Daoy (cell line): ENCODE measurements around the gene HOXD9. TPM values are rescaled to one million over a fixed set of nuclear protein-coding genes. Genes with fewer than 3 reads are reported as not detected.

ENCODE experiments used
- DNase-seq: peaks from one replicate; pipeline ENCODE4 v3.0.0-alpha.2; 2015; ENCODE audit warnings: low read depth
- total RNA-seq: library from RNA; depleted of rRNA; stranded (reverse); fragments of >200 nt; shearing (Covaris generic); gene quantifications from 2 replicates; pipeline ENCODE4 v1.2.3, GENCODE V29; 2014

Gene HOXD9
- total RNA-seq, 1 experiment from 2014 or later = 2.5 TPM

DNA sequence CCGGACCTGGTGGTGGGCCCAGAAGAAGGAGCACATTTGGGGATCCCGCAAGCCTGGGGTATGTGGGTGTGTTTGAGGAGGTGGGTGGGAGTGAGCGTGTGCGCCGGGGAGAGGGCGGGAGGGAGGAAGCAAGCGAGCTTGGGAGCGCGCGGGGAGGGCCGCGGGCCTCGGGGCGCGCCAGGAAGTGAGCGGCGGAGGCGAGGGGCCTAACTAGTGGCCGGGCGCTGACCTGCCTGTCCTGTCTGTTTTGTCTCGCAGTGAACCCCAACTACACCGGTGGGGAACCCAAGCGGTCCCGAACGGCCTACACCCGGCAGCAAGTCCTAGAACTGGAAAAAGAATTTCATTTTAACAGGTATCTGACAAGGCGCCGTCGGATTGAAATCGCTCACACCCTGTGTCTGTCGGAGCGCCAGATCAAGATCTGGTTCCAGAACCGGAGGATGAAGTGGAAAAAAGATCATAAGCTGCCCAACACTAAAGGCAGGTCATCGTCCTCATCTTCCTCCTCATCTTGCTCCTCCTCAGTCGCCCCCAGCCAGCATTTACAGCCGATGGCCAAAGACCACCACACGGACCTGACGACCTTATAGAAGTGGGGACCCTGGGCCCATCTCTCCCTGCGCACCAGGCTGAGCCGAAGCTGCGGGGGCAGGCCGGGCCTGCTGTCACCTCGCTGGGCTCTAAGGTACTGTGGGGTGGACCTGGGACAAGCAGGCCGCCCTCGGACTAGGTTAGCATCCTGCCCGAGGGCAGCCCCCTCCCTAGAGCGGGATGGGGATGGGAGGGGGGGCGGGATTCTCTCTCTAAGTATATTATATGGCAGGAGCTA is 30.0 kb downstream of the HOXD9 start:
- DNase-seq = no peak

DNA sequence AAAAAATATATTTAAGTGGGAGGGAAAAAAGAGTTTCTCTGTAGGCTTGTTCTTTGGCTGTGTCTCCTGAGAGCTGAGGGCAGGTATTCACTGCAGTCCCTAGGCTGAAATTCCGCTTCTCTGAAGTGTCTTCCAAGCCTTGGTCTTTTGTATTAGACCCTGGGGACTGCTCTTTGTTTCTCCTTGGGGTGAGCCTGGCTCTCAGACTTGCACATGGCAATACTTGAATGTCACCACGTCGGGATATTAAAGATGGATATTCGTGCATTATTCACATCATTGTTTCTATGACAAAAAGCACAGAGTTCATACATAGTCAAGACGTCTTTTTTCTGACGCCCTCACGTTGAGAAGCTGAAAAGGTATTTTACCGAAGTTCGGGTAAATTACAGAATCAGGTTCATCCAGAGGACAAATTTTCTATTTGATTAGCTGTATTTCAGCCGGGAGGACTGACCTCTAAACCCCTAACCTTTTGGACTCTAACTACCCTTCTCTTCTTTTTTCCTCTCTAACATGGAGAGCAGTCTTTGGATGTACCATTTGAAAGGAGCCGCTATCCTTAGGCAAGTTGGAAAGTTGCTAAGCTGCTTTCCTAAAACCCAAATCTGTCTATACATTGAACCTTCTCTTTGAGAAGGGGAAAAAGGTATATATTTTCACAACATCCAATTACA is 32.2 kb downstream of the HOXD9 start:
- DNase-seq = no peak

GRCh38 chr2:176155356-176156044 is 33.0 kb downstream of the HOXD9 start:
- DNase-seq = no peak

- DNase-seq = no peak
Observed at GRCh38 chr2:176156301-176156806, 33.8 kb downstream of the HOXD9 start.

- DNase-seq = peak; percentile 42
Observed at GRCh38 chr2:176156807-176157498, 34.4 kb downstream of the HOXD9 start, which contains the start of gene HOXD3. HOXD3 (plus strand) TSS chr2:176157307; CDS start chr2:176169115, 11,808 bp downstream.

DNA sequence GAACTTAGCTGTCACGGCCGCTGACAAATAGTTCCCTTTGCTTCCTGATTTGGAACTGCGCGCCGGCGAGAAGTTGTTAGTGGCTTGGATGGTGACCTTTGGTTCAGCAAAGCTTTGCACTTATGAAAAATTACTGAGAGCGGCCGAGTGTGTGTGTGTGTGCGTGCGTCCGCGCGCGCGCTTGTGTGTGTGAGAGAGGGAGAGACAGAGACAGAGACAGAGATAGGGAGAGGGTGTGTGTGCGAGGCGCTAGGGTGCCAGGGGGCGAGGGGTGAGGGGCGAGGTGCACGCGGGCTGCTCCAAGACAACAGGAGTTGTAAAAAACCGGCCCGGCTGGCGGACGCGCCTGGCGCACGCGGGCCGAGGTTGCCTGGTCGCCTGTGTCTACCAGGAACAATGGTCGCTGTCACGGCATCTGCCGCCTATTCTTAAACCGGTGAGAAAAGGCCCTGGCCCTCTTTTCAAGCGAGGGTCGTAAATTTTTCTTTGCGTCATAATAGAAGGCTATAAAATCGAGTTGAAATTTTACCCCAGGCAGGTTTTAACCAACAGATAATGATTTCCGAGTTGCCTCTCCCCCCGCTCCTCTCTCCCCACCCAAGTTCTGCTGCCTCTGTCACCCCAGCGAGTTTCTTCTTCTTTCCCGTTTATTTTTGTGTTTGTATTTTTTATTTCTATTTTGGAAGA is 35.1 kb downstream of the HOXD9 start:
- peak; percentile 55 for DNase-seq

- DNase-seq = peak; percentile 43
Observed at GRCh38 chr2:176158186-176158591, 35.7 kb downstream of the HOXD9 start.

GRCh38 chr2:176158855-176159662 is 36.5 kb downstream of the HOXD9 start:
- DNase-seq = no peak

GRCh38 chr2:176159663-176160250 is 37.2 kb downstream of the HOXD9 start:
- DNase-seq = no peak

GRCh38 chr2:176160251-176160985 is 37.9 kb downstream of the HOXD9 start:
- DNase-seq = no peak

DNA sequence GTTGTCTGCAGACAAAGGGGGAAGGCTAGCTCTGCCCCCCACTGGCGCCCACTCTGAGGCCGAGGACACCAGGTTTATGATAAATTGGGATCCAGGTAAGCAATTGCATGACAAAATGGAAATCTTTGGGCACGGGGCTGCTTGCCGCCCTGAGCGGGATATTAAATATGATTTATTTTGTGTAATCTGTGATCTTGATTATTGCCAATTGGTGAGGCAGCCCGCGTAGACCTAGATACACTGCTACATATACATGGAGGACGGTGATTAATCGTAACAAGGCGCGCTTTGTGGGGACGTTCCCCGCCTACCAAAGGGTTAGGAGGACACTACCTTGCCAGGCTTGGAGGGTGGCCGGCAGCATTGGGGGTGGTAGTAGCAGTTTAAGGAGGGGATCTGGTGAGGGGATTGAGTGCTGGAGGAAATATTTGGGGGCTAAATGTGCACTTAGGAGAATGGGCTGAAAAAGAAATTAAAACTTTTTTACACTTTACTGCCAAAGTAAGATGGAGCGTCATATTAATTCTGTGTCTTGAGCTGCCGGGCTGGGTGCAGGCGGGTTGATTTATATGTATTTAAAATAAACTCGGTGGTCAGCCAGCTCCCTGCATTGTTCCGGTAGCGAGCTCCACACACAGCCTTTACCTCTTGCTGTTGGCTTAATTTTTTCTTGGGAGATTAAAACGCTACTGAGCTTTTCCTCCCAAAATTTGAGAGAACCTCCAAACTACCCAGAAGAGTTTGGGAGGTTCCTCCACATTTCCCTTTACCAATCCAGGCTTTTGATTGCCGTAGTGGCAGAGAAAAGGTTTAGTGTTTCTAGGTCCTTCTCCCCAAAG is 38.7 kb downstream of the HOXD9 start:
- DNase-seq = no peak

DNA sequence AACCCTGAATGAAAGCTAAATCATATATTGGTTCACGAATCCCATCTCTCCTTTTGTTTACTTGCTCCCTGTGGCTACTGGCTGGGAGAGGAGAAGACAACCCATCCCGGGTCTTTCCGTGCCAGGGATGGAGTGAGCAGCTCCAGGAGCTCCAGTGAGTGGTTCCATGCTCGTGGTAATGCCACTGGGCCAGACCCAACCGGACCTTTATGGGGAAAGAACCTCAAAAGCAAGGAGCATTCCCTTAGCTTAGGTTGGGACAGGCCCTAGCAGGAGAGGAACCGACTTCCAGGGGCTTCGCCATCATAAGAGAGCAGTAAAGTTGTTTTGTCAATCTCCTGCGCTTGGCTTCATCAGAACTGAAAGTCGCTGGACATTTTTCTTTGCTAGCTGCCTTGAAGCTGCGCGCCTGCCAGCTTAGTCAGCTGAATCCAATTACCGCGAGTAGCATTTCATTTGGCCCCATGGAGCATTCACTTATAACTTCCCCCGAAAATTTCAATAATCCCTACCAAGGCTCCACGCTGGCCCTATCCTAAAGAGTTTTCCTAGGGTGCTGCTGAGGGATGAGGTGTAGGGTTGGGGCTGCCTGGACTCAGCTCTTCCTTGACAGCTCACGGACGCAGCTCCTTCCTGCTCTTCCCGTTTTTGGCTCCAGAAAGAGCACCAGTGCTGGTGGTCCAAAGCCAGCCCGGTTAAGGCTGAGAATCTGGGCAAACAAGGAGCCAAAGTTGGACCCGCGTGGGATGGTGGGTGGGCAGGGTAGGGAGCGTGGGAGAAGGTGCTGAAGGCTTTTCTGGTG is 39.5 kb downstream of the HOXD9 start:
- no peak for DNase-seq

GRCh38 chr2:176162911-176163671 is 40.6 kb downstream of the HOXD9 start:
- DNase-seq = no peak

- DNase-seq = no peak
Observed at GRCh38 chr2:176163672-176164056, 41.1 kb downstream of the HOXD9 start.

GRCh38 chr2:176164201-176164600 is 41.7 kb downstream of the HOXD9 start:
- DNase-seq = no peak

DNA sequence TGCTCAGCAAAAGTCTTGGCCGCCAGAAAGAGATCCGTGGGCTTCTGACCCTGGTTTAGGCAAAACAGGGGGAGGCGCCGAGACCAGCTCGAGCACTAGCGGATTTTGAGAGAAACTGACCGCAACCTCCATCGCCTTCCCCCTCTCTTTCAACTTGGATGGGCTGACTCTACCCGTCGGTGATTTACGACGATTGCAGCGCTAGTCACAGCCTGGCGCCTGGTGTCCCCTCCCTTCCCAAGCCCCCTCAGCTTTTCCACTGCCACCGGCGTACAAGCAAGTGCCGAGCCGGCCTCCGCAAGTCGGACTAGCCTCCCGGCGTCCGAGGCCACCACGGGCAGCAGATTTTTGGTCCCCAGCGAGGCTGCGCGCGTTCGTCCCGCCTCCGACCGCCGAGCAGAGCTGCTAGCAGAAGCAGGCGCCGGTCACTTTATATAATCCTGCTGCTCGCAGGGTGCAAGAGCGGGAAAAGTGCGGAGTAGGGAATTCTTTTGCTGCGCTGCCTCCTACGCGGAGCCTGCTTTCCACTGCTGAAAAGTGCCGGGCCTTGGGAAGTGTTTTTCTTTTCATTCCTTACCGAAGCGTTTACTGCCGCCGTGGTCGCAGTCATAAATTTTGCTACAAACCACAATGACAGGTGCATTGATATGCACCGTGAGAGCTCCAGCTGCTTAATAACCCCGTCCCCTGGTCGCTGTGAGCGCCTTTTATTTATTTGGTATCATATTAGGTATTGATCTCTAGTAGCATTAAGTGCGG is 42.3 kb downstream of the HOXD9 start:
- DNase-seq = no peak
